HG03575 (cell line): ENCODE data around the gene SH2D6.
A peak's percentile ranks its signal among the peaks of the same experiment; 100 is the strongest.

Experiments used
- ATAC-seq: cut with Tn5 transposase; IDR thresholded peaks from one replicate; pipeline ENCODE4 v1.9.1; 2021; ENCODE audit not compliant: unreplicated experiment, insufficient number of reproducible peaks, low FRiP score; ENCODE audit errors: extremely low read depth

Gene SH2D6

DNA sequence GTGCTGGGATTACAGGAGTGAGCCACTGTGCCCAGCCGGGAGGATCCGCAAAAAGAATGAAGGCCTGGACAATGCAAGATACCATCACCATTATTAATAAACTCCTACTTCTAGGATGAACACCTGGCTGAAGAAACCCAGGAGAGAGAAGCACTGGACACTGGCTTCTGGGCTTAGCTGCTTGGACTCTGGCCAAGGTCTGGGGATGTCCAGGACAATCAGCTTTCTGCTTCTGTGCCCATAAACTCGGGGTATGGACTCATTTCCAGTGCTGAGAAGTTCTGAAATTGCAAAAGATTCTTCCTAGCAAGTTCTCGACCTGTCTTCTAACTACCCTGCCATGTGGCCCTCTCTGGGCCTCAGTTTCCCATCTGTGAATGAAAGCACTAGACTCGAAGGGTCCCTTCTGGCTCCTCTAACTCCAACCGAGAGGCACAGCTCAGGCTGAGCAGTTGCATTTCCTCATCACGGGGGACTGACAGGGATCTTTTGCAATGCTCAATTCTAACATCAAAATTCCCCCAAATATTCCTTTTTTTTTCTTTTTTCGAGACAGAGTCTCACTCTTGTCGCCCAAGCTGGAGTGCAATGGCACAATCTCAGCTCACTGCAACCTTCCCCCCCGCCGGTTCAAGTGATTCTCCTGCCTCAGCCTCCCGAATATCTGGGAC lies 2.4 kb upstream of the SH2D6 start:
- ATAC-seq: no peak

DNA sequence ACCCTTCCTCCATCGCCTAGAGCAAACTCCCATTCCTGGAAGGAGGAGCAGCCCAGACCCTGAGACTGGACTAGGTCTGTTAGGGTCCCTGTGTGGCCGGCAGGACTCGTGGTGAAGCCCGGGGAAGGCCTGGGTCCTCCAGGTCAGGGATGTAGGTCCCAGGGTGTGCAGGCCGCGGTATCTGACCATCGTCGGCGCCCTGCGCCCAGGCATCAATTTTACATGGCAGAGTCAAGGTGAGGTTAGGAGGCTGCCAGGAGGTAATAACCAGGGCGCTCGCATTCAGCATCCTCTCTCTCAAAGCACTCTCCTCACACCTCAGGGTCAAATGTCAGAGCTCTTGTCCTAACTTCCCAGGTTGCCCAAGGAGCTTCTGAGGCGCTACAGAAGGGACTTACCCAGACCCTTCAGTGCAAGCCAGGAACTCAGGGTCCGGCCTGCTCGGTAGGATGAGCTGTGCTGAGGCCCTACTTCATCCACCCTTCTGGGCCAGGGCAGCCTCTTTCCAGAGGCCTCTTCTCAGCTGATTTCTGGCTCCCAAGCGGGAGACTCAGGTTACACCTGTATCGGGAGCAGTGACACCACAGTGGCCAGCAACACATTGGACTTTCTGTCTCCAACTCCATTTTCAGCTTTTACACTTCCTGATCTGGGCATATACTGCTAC lies 628 bp downstream of the SH2D6 start:
- no peak for ATAC-seq

DNA sequence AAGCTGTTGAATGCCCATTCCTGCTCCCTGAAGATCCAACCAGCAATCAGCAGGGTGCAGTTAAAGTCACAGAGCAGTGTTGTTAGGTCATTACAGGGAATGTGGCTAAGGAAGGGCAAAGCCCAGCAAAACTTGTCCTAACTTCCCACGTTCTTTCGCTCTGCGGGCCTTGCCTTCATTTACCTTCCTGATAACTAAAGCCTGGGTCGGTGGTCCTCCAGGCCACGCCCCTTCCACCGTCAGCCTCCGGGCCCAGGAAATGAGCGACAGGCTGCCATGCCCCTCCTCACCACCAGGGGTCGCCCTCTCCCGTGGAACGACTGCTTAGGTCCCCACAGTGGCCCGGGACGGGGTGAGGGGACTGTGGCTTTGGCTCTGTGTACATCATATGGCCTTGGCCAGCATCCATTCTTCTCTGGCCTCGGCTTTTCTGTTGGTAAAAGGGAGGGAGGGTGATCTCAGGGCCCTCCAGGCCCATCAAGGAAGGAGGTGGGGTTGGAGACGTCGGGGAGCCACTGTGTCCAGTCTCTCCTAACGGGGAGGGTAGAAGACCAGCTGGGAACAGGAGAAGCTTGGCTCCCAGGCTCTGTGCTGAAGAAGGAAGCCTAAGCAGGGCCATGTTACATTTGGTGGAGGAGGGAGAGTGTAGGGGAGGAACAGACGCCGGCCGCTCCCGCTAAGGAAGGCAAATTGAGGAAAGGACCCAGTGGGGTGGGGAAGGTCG lies 2.2 kb downstream of the SH2D6 start:
- peak; percentile 38 for ATAC-seq

DNA sequence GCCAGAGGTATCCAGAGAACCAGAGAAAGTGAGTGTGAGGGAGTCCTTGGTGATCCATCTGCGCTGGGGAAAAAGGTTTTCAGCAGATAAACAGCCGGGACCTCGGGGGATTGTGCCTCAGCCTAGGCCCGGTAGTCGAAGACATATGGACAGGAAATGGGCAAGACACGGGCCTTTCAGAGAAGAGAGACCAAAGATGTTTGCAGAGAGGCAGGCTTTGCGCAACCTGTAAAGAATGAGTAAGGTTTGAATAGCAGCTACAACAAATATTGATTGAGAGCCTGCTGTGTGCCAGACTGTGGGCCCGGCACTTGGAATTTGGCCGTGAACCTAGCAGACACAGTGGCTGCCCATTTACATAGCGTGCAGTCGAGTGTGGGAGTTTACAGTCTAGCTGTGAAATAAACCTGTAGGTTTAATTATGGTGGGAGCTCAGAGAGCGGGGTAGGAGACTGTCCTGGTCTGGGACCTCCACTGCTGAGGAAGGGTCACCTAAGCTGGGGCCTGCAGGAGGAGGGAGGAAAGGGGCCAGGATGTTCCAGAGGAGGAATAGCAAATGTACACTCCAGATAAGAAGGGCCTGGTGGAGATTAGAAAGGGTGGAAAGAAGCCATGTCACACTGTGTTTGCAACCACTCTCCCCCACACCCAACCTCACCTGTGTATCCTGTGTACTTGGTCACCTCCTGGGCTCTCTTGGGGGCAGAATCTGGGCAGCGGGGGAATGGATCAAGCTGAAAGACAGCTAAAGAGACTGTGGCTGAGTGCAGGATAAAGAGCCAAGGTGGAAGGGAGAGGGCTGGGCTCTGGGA lies 3.0 kb downstream of the SH2D6 start:
- ATAC-seq: no peak

DNA sequence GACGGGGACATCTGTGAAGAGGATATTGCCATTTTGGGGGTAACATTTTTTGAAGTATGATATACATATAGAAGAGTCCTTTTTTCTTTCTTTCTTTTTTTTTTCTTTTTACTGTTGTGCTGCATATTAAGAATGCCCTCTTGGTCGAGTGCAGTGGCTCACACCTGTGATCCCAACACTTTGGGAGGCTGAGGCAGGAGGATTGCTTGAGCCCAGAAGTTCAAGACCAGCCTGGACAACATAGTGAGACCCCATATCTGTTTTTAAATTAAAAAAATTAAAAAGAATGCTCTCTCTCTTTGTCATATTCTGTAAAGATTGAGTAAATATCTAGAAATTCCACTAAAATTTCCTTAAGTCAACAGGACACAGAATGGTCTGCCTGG lies 3.6 kb downstream of the SH2D6 start:
- ATAC-seq: no peak

DNA sequence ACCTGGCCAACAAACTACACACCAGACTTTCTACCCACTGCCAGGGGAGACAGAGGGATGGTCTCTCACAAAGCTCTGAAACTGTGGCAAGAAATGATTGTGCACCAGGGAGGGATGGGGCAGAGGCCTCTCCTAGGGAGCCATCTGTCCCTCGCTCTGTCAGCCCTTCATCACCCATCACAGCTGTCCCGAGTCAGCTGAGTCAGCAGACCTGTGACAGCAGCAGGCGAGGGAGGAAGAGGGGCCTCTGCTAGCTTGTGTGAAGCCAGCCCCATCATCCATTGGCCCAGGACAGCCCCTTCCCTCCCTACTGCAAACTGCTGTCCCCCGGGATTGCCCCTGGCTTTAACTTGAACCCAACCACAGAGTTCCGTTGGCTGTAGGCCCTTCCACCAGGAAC lies 5.0 kb downstream of the SH2D6 start:
- no peak for ATAC-seq

DNA sequence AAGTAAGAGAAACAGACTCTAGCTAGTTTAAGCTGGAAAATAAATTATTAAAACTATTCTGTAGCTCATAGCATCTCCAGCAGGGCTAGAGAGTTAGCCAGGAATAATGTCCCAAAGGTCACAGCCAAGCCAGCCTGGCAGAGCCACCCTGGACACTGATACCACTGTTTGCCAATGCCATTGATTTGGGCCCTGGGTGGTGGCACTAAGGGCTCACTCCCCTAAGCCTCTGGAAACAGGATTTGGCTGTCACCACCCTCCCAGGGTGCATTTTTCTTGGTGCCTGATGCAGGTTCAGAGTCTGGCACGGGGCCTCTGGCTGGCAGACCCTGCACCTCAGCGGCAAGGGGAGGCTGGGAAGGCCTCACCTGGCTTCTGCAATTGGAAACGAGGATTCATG lies 7.1 kb downstream of the SH2D6 start:
- ATAC-seq: no peak

DNA sequence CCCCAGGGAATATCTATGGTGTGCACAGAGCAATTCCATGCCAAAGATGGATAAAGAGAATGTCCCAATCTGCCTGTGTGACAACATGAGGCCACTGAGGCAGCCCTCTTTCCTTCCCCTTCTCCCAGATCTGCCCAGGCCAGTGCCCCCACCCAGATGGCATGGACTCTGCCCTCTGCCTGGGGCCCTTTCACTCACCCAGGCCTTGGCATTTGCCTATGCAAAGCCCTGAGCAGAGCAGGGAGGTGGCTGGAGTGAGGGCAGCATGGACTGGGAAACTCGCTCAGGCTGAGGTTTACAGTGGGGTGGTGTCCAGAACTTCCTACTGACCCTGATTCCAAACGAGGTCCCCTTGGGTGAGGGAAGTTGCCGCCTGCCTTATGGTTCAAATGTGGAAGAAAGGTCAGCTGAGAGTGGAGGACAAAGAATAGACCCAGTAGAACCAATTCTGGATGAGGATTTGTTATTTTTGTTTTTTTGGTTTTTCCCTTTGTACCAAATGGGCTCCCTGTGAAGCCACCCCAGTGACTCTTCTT lies 8.9 kb downstream of the SH2D6 start:
- ATAC-seq: no peak

DNA sequence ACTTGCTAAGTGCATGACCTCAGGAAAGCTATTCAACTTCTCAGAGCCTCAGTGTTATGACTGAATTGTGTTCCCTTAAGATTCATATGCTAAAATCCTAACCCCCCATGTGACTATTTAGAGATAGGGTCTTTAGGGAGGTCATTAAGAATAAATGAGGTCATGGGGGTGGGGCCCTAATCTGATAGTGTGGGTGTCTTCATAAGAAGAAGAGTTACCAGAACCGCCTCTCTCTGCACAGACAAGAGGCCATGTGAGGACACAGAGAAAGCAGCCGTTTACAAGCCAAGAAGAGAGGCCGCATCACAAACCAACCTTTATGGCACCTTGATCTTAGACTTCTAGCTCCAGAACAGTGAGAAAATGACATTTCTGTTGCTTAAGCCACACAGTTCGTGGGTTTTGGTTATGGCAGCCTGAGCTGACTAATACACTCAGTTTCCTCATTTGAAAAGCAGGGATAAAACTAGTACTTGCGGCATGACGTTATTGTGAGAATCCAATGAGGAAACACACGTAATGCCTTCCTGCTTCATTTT lies 9.9 kb downstream of the SH2D6 start:
- no peak for ATAC-seq

DNA sequence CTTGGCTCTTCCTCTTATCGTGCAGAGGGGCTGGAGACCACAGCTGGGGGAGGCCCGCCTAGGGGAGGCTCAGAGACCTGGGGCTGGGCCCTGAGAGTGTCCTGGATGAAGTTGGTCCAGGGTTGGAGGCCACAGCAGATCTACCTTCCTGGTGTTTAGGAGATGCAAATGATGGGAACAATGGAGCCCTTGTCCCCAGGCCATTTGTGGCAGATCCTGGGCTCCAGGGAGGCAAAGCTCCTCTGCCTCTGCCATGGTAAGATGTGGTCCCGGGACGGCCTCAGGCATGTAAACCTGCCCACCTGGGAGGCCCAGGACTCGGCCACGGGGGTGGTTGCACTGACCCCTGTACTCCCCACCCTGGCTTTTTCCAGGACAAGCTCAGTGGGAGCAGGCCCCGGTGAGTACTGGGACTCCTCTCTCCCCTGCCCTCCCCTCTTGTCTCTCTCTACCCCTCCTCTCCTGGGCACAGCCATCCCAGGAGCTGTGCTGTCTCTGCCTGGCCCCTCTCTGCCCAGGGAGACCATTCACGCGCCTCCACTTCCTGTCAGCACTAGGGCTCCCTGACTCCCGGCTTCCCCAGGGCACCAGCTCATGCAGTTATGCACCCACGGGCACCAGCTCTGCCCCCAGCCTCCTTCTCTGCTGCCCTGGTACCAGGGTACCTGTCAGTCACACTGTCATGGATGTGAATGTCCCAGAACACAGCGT lies 10.9 kb downstream of the SH2D6 start:
- ATAC-seq: no peak

DNA sequence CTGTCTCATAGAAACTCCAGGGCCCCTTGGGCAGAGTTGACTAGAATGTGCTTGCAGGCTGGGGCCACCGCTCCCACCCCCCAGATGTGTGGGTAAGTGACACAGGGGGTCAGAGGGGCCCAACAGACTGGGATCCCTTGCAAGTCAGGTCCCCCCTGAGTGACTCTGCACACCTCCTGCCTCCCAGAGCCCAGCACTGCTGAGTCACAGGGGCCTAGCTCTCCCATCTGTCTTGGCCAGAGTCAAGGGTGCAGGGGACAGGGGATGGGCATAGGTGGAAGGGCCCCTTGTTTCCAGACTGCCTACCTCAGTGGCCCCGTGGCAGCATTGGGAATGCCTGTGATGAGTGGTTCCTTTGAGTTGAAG lies 11.4 kb downstream of the SH2D6 start:
- ATAC-seq: no peak

DNA sequence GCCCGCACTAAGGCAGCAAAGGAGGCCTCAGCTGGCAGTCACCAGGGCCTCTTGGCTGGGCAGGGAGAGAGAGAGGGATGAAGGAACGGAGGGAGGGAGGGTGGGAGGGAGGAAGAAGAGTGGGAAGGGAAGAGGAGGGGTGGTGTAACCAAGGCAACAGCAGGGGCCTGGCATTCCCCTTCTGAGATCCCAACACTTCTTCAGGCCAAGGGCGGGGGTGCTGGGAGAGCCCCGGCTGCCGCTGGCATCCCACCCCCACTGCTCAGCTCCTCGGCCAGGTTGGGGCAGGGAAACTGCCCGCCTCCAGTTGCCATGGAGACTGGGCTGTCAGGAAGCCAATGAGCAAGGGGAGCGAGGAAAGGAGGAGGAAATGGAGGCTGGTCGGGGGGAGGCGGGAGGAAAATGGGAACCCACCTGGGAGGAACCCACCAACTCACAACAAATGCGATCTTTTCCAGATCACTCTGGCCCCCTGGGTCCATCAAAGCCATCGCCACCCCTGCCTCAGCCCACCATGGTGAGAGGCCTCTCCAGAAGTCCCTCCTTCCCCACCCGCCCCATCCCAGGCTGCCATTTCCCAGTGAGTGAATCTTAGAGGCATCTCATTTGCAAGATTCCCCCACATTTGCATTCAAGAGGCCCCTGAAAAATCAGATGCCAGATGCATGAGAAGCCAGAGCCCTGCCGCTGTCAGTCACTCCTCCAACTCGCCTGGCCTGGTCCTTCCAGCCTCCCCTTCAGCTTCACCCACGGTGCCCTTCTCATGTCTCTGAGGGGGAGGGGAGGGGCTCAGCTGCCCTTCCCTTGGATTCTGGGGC lies 12.4 kb downstream of the SH2D6 start:
- no peak for ATAC-seq

DNA sequence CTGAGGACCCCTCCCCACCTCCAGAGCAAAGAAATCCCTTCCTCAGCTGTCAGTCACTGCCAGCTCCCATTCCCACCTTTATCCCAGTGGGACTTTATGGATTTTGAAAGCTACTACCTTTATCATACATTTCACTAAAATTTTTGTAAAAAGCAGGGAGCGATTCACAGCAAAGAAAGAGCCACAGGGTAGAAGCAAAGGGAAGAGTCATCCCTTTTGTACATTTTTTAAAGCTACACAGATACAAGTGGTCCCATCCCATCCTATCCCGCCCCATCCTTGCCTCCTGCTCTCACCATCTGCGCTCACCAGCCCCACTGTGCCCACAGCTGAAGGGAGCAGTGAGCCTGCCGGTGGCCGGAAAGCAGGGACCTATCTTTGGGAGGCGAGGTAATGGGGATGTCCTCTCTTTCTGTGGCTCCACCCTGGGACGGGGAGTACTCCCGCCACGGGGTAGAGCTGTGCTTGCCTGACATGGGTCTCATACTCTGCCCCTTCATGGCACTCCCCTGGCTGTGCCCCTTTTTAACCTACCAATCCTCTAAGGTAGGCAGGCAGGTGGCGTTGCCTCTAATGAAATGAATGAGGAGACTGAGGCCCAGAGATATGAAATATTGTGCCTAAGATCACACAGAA lies 13.2 kb downstream of the SH2D6 start:
- no peak for ATAC-seq

DNA sequence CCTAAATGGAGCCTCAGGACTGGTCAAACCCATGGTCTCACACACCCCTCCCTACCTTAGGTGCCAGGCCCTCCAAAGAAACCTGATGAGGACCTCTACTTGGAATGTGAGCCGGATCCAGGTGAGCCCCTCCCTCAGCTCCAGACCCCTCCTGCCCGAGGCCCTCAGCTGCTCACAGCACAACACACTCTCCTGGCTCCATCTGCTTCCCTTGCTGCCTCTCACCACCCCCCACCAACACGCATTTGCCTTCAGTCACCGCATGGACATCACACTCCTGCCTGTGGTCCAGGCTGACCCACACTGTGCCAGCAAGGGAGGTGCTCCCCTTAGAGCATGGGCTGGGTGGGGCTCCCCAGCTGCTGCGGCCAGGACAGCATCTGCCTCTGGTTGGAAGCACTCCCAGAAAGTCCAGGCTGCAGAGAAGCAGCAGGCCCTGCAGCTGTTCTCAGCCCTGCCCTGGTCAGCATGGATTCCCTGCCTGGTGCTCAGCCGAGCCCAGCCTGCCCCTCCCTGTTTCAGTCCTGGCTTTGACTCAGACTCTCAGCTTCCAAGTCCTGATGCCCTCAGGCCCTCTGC lies 15.1 kb downstream of the SH2D6 start:
- no peak for ATAC-seq

DNA sequence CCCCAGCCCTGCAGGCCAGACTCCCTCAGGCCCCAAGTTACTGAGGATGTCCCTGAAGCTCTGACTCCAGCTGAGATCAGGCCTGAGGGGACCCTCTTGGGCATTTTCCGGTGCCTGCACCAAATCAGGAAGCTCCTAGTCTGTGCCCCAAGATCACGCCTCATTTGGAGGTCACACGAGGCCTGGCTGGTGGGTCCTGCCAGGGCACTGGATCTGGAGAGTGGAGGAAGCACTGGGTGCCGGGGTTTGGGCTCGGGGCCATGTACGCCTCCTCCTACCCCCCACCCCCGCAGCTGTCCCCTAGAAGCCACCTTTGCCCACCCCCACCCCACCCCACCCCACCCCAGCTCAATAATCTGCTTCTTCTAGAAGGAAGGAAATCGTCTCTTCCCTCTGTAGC lies 16.2 kb downstream of the SH2D6 start:
- no peak for ATAC-seq

DNA sequence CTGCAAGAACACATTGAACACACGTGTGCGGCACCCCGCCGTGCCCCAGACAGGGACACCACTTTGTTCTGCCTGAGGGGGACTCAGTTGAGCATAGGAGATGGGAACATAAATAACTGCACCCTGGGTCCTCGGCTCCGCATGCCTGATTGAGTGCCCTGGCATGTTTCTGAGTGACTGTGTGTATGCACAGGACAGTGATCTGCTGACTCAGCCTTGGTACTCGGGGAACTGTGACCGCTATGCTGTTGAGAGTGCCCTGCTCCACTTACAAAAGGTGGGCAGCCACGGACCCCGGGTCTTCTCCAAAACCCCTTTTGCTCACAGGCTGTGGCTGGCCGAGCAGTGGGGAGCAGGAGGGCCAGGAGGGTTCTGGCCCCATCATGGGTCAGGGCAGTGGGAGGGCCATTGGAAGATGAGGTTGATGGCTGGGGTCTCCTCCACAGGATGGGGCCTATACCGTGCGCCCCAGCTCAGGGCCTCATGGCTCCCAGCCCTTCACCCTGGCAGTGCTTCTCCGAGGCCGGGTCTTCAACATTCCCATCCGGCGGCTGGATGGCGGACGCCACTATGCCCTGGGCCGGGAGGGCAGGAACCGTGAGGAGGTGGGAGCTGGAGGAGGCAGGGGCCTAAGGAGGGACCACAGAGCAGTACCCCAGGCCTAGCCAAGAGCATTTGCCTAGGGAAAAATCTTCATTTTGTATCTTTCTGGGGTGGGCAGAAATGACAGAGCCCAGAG lies 16.9 kb downstream of the SH2D6 start:
- ATAC-seq: no peak
